Stimulated activated CD4-positive, alpha-beta T cell treated with anti-CD3 and anti-CD28 coated beads, Interleukin-2, amount 100 ng/mL, for 4 hours (primary cell): ENCODE data around the gene UNC80.

Experiments used
- DNase-seq: peaks from one replicate; pipeline ENCODE4 v3.0.0-alpha.2; 2020; ENCODE audit warnings: low read depth

The UNC80 gene

GRCh38 chr2:210028178-210028577, 256.5 kb downstream of the UNC80 start:
- DNase-seq, result no peak

- no peak for DNase-seq
Measured at GRCh38 chr2:210034087-210034683, 262.6 kb downstream of the UNC80 start.

GRCh38 chr2:210035679-210036078, 264.0 kb downstream of the UNC80 start:
- DNase-seq, result no peak

- no peak for DNase-seq
Measured at GRCh38 chr2:210038078-210038477, 266.4 kb downstream of the UNC80 start.

GRCh38 chr2:210046851-210047500, 275.3 kb downstream of the UNC80 start:
- DNase-seq, result no peak
